ENCODE measurements around the gene MERTK. TPM values are rescaled to one million over a fixed set of nuclear protein-coding genes. Genes with fewer than 3 reads are reported as not detected.

The MERTK gene
- total RNA-seq, 1 donor from 2014 or later: 11.1 TPM

DNA sequence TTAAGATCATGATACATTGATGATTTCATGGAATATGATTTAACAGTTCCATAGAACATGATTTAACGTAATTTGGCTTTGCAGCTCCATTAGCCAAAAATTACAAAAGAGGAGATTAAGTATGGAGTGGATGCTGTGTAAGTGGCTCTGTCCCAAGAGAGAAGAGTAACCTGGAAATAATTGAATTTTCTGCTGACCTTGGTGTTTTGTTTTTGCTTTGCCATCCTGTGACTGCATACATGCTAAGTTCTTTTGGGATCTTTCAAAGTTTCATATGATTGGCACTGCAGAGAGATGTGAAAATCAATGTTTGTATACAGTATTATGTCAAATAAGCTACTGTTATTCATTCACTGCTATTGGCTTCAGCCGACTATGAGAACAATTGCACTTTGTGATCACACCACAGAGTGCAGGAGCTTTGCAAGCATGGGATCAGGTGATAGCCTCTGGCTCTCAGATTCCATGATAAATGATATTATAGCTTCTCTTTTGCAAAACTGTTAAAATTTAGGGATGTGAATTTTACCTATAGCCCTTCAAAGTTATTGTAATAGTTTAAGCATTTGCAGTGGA is 110.6 kb downstream of the MERTK start:
- intact Hi-C loops (cut with DNase I): no loop called here
- H3K36me3 ChIP-seq: peaks cover 32 to 59% of the 10 kb centered on the region in 2 donors
- H3K9me3 ChIP-seq: no peaks in the 10 kb centered on the region
- TF ChIP-seq, protein P1, sequence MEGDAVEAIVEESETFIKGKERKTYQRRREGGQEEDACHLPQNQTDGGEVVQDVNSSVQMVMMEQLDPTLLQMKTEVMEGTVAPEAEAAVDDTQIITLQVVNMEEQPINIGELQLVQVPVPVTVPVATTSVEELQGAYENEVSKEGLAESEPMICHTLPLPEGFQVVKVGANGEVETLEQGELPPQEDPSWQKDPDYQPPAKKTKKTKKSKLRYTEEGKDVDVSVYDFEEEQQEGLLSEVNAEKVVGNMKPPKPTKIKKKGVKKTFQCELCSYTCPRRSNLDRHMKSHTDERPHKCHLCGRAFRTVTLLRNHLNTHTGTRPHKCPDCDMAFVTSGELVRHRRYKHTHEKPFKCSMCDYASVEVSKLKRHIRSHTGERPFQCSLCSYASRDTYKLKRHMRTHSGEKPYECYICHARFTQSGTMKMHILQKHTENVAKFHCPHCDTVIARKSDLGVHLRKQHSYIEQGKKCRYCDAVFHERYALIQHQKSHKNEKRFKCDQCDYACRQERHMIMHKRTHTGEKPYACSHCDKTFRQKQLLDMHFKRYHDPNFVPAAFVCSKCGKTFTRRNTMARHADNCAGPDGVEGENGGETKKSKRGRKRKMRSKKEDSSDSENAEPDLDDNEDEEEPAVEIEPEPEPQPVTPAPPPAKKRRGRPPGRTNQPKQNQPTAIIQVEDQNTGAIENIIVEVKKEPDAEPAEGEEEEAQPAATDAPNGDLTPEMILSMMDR (IDR thresholded peaks at IDR 0.05): no peak
- H3K4me1 ChIP-seq: no peaks in the 10 kb centered on the region
- no peak overlapping the region for H3K27ac ChIP-seq
- no peak overlapping the region for H3K4me3 ChIP-seq
- no peaks in the 10 kb centered on the region for H3K27me3 ChIP-seq
- DNase-seq (ENCODE audit: low spot score in 2 of 2): no peak

DNA sequence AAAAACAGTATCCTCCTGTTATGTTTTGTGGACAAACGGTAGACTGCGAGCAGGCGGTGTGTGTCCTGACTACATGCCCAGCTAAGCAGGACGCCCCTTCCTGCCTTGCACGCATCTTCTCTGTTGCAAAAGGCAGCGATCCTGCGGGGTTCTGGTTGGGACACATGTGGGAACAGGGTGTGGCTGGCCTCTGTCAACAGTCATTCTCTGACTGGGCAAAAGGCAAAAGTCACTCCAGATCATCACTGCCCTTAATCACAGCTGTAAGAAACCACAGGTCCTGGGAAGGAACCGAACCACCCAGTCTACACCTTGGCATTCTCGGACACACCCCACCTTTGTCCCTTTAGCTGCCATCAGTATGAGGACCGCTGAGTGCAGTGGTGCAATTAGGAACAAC is 112.3 kb downstream of the MERTK start:
- intact Hi-C loops (cut with DNase I): no loop called here
- Histone ChIP-seq H3K27me3 (no peaks in the 10 kb centered on the region), H3K4me1 (no peaks in the 10 kb centered on the region), H3K27ac (no peak overlapping the region), H3K36me3 (peaks cover 31 to 52% of the 10 kb centered on the region in 2 donors), H3K4me3 (no peak overlapping the region), H3K9me3 (no peaks in the 10 kb centered on the region)
- TF ChIP-seq, protein P1 (IDR thresholded peaks at IDR 0.05): no peak
- no peak for DNase-seq (ENCODE audit: low spot score in 2 of 2)

DNA sequence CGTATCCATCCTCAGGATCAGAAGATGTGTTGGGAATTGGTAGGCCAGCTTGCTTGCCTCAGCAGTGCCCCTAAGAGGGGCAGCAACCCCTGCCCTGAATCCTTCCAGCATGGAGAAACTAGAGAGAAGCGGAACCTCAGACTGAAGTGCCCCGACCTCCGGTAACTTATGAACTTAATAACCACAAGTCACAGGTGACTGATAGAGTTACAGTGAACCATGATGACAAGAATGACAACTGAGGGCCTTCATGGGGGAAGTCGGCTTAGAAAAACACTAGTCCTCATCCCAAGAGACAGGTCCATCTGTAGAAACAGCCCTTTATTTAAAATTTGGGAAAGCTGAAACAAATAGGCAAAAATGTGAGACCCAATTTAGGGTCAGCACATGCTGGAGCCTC is 114.1 kb downstream of the MERTK start:
- no peak for DNase-seq (ENCODE audit: low spot score in 2 of 2)
- intact Hi-C loops (cut with DNase I): no loop called here
- Histone ChIP-seq H3K9me3 (no peaks in the 10 kb centered on the region), H3K27me3 (no peaks in the 10 kb centered on the region), H3K36me3 (peaks cover 29 to 52% of the 10 kb centered on the region in 2 donors), H3K4me1 (no peaks in the 10 kb centered on the region), H3K4me3 (no peak overlapping the region), H3K27ac (no peak overlapping the region)
- TF ChIP-seq, protein P1 (IDR thresholded peaks at IDR 0.05): no peak

DNA sequence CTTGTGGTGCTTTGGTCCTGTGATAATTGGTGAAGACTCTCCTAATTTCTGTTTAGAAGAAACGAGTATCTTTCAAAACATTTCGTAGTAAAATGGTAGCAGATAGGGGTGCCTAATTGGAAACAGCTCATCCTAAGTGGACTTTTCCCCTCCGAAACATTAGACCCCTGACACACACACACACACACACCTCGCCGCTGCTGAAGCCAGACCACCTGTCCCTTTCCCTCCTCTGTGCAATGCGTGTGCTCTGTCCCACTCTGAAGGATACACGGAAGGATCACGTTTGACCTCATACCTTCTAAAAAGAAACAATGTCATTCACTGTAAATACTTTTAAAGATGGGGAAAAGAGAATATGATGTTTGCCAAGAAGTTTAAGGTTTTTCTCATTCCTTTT is 120.4 kb downstream of the MERTK start:
- peaks cover 23 to 29% of the 10 kb centered on the region in 2 donors for H3K36me3 ChIP-seq
- H3K27me3 ChIP-seq: no peaks in the 10 kb centered on the region
- TF ChIP-seq, protein P1 (IDR thresholded peaks at IDR 0.05): no peak
- no peak for DNase-seq (ENCODE audit: low spot score in 2 of 2)
- intact Hi-C loops (cut with DNase I): no loop called here
- H3K4me3 ChIP-seq: no peak overlapping the region
- H3K4me1 ChIP-seq: no peaks in the 10 kb centered on the region
- H3K9me3 ChIP-seq: no peaks in the 10 kb centered on the region
- H3K27ac ChIP-seq: no peak overlapping the region

DNA sequence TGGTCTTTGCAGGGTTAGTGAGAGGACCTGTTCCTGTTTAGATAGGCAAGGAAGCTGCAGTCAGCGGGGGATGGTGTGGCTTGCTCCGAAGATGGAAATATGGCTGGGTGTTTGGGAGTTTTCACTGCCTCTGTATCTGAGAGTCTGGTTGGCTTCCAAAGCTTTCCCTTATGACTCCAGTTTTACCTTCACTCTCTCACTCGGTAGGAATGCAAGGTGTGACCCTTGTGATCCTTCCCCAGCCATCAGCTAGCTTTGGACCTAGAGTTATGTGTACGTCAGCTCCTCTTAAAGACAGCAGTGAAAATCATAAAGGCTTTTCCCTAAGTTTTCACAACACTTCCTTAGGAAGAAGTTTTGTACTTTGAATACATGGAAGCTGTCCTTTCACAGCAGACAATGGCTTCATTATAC is 121.2 kb downstream of the MERTK start:
- H3K4me1 ChIP-seq: no peaks in the 10 kb centered on the region
- no peak for DNase-seq (ENCODE audit: low spot score in 2 of 2)
- no peaks in the 10 kb centered on the region for H3K27me3 ChIP-seq
- TF ChIP-seq, protein P1 (IDR thresholded peaks at IDR 0.05): no peak
- intact Hi-C loops (cut with DNase I): no loop called here
- no peak overlapping the region for H3K27ac ChIP-seq
- H3K4me3 ChIP-seq: no peak overlapping the region
- H3K36me3 ChIP-seq: peaks cover 23 to 33% of the 10 kb centered on the region in 2 donors
- no peaks in the 10 kb centered on the region for H3K9me3 ChIP-seq

DNA sequence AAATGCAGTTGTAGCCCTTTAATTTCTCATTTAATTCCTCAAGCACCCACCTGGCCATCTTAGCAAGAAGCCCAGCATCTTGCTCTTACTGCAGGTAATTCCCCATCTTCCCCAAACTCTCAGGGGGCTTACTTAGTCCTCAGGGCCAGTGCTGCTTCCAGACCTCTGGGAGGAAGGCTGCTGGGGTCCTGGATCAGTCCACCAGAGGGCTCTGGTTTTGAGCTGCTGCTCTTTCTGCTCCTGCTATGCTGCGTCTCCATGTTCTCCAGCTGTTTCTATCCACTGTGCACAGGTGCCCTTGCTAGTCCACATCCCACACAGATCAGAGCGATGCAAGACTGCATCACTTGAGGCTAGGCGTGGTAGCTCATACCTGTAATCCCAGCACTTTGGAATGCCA is 122.2 kb downstream of the MERTK start:
- intact Hi-C loops (cut with DNase I): no loop called here
- Histone ChIP-seq H3K4me1 (no peaks in the 10 kb centered on the region), H3K4me3 (no peak overlapping the region), H3K27ac (no peak overlapping the region), H3K9me3 (no peaks in the 10 kb centered on the region), H3K27me3 (no peaks in the 10 kb centered on the region), H3K36me3 (peaks cover 23 to 33% of the 10 kb centered on the region in 2 donors)
- TF ChIP-seq, protein P1 (IDR thresholded peaks at IDR 0.05): no peak
- DNase-seq (ENCODE audit: low spot score in 2 of 2): no peak

Measured in ascending aorta (tissue), 2 donors.